Left lung (tissue), 14 donors: ENCODE results near the gene MRM3. TPM values are rescaled to one million over a fixed set of nuclear protein-coding genes. Genes with fewer than 3 reads are reported as not detected.
A peak's percentile ranks its signal among the peaks of the same experiment; 100 is the strongest.

Experiments
- ATAC-seq: fragments of 200-7000 bp; cut with Tn5 transposase; one replicate; pipeline ENCODE4 v1.9.1; 2020; ENCODE audit warnings: moderate library complexity
- DNase-seq, 4 donors: peaks; one replicate each; pipeline ENCODE4 v3.0.0-alpha.2; 2013 to 2020
- H3K27ac ChIP-seq, 2 donors: fragments of 200-600 bp; sonication (generic) in 1 of 2; one replicate each; pipeline versions ENCODE4 v1.5.0 to v1.8.0; 2020 to 2021
- H3K27me3 ChIP-seq, 2 donors: fragments of 200-600 bp; sonication (generic) in 1 of 2; one replicate each; pipeline versions ENCODE4 v1.5.0 to v1.8.0; 2020 to 2021
- H3K36me3 ChIP-seq, 2 donors: fragments of 200-600 bp; sonication (generic) in 1 of 2; one replicate each; pipeline versions ENCODE4 v1.5.0 to v1.8.0; 2020 to 2021
- H3K4me1 ChIP-seq, 2 donors: fragments of 200-600 bp; one replicate each; pipeline ENCODE4 v1.8.0; 2021
- H3K4me3 ChIP-seq, 2 donors: fragments of 200-600 bp; sonication (generic) in 1 of 2; one replicate each; pipeline versions ENCODE4 v1.5.0 to v1.8.0; 2020 to 2021; ENCODE audit warnings: mild to moderate bottlenecking in 1 of 2
- H3K9me3 ChIP-seq, 2 donors: fragments of 200-600 bp; sonication (generic) in 1 of 2; one replicate each; pipeline versions ENCODE4 v1.5.0 to v1.8.0; 2020 to 2021
- intact Hi-C, 2 donors: fragments of 100-400 bp; cut with DNase I; formaldehyde crosslinking; loops; one replicate each; pipeline versions ENCODE4 v1.11.2 to v1.14.2; 2022
- long read RNA-seq, 12 donors: library from polyadenylated mRNA in 2 of 12; unstranded in 2 of 12; transcript quantifications; one replicate each; pipeline ENCODE4 v2.0.0 and lab custom pipeline, GENCODE V29; 2019 to 2026
- polyA plus RNA-seq, 6 donors: library from polyadenylated mRNA; unstranded; fragments of 120-200 nt; gene quantifications; one replicate each; pipeline ENCODE4 v1.2.1, GENCODE V29; 2013; ENCODE audit not compliant: insufficient read length in 6 of 6
- total RNA-seq, 2 donors: library from RNA; stranded (reverse); fragmentation: NEBNext Ultra II Directional; extraction: Animal tissue kit (Norgen Biotek cat#: 25700); gene quantifications; one replicate each; pipeline ENCODE4 v1.2.1, GENCODE V29; 2021
- TF ChIP-seq, protein P1 (sequence below), 2 donors: fragments of 200-600 bp; sonication (generic) in 1 of 2; IDR thresholded peaks; one replicate each; pipeline versions ENCODE4 v1.5.0 to v1.8.0; 2021; ENCODE audit warnings: antibody characterized with exemption in 2 of 2
- donor health status: DM: no; HTN: yes; CAD: no.
- donor health status: DM: no; HTN: no; CAD: no.

Gene MRM3, protein sequence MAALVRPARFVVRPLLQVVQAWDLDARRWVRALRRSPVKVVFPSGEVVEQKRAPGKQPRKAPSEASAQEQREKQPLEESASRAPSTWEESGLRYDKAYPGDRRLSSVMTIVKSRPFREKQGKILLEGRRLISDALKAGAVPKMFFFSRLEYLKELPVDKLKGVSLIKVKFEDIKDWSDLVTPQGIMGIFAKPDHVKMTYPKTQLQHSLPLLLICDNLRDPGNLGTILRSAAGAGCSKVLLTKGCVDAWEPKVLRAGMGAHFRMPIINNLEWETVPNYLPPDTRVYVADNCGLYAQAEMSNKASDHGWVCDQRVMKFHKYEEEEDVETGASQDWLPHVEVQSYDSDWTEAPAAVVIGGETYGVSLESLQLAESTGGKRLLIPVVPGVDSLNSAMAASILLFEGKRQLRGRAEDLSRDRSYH
- total RNA-seq (10 to 100 TPM in 1 of 2 donors, 1 to 10 TPM in 1; 8.9 to 14.2 TPM), polyA plus RNA-seq (10 to 100 TPM; 15.3 to 16.5 (median 16.0) TPM)
- long read RNA-seq, donor 1, partial matches to known transcripts: 0 of 5 reads
- long read RNA-seq, donor 1, other reads (novel, unspliced or antisense): 0 of 5 reads
- long read RNA-seq, donor 2, transcript MRM3-201 (4 exons, 1,809 nt): major isoform, 5 of 8 reads
- long read RNA-seq, donor 2, partial matches to known transcripts: 0 of 8 reads
- long read RNA-seq, donor 2, other reads (novel, unspliced or antisense): 0 of 8 reads
- long read RNA-seq, donor 3, transcript MRM3-201 (4 exons, 1,809 nt): major isoform, 9 of 10 reads
- long read RNA-seq, donor 3, partial matches to known transcripts: 0 of 10 reads
- long read RNA-seq, donor 3, other reads (novel, unspliced or antisense): 0 of 10 reads
- long read RNA-seq, donor 4, transcript MRM3-201 (4 exons, 1,809 nt): major isoform, 11 of 15 reads
- long read RNA-seq, donor 4, partial matches to known transcripts: 0 of 15 reads
- long read RNA-seq, donor 4, other reads (novel, unspliced or antisense): 2 of 15 reads
- long read RNA-seq, donor 5, transcript MRM3-201 (4 exons, 1,809 nt): major isoform, 7 of 7 reads
- long read RNA-seq, donor 5, partial matches to known transcripts: 0 of 7 reads
- long read RNA-seq, donor 5, other reads (novel, unspliced or antisense): 0 of 7 reads
- long read RNA-seq, donor 6, transcript MRM3-201 (4 exons, 1,809 nt): major isoform, 7 of 8 reads
- long read RNA-seq, donor 6, partial matches to known transcripts: 0 of 8 reads
- long read RNA-seq, donor 6, other reads (novel, unspliced or antisense): 0 of 8 reads
- long read RNA-seq, donor 7, transcript MRM3-201 (4 exons, 1,809 nt): major isoform, 9 of 11 reads
- long read RNA-seq, donor 7, partial matches to known transcripts: 0 of 11 reads
- long read RNA-seq, donor 7, other reads (novel, unspliced or antisense): 0 of 11 reads
- long read RNA-seq, donor 8, partial matches to known transcripts: 0 of 6 reads
- long read RNA-seq, donor 8, other reads (novel, unspliced or antisense): 0 of 6 reads
- long read RNA-seq, donor 9: 0 reads
- long read RNA-seq, donor 10, transcript MRM3-201 (4 exons, 1,809 nt): major isoform, 17 of 19 reads
- long read RNA-seq, donor 10, partial matches to known transcripts: 0 of 19 reads
- long read RNA-seq, donor 10, other reads (novel, unspliced or antisense): 1 of 19 reads
- long read RNA-seq, donor 11: 0 reads
- long read RNA-seq, donor 12, transcript MRM3-201 (4 exons, 1,809 nt): major isoform, 9 of 10 reads
- long read RNA-seq, donor 12, partial matches to known transcripts: 0 of 10 reads
- long read RNA-seq, donor 12, other reads (novel, unspliced or antisense): 0 of 10 reads

GRCh38 chr17:781805-782731 is at the start of gene MRM3, which contains the start of gene GLOD4:
Gene MRM3 (plus strand): TSS chr17:782353. CDS start chr17:782379, 26 bp downstream.
Gene GLOD4 (minus strand): TSS chr17:782280. CDS start chr17:782255, 25 bp downstream.
- H3K27me3 ChIP-seq: no peaks in the 10 kb centered on the region
- H3K9me3 ChIP-seq: no peaks in the 10 kb centered on the region
- peak within 1 kb of the TSS; percentile 66 to 84 for H3K27ac ChIP-seq
- TF ChIP-seq, protein P1, sequence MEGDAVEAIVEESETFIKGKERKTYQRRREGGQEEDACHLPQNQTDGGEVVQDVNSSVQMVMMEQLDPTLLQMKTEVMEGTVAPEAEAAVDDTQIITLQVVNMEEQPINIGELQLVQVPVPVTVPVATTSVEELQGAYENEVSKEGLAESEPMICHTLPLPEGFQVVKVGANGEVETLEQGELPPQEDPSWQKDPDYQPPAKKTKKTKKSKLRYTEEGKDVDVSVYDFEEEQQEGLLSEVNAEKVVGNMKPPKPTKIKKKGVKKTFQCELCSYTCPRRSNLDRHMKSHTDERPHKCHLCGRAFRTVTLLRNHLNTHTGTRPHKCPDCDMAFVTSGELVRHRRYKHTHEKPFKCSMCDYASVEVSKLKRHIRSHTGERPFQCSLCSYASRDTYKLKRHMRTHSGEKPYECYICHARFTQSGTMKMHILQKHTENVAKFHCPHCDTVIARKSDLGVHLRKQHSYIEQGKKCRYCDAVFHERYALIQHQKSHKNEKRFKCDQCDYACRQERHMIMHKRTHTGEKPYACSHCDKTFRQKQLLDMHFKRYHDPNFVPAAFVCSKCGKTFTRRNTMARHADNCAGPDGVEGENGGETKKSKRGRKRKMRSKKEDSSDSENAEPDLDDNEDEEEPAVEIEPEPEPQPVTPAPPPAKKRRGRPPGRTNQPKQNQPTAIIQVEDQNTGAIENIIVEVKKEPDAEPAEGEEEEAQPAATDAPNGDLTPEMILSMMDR (IDR thresholded peaks at IDR 0.05): no peak
- H3K4me3 ChIP-seq: peak within 1 kb of the TSS; percentile 65 to 97
- peaks cover 8 to 35% of the 10 kb centered on the region in 2 donors for H3K4me1 ChIP-seq
- ATAC-seq: peak; percentile 97
- H3K36me3 ChIP-seq: peaks cover 0 to 37% of the 10 kb centered on the region in 2 donors
- peak; percentile 90 to 98 (median 94) for DNase-seq
- intact Hi-C loops: no loop called here

DNA sequence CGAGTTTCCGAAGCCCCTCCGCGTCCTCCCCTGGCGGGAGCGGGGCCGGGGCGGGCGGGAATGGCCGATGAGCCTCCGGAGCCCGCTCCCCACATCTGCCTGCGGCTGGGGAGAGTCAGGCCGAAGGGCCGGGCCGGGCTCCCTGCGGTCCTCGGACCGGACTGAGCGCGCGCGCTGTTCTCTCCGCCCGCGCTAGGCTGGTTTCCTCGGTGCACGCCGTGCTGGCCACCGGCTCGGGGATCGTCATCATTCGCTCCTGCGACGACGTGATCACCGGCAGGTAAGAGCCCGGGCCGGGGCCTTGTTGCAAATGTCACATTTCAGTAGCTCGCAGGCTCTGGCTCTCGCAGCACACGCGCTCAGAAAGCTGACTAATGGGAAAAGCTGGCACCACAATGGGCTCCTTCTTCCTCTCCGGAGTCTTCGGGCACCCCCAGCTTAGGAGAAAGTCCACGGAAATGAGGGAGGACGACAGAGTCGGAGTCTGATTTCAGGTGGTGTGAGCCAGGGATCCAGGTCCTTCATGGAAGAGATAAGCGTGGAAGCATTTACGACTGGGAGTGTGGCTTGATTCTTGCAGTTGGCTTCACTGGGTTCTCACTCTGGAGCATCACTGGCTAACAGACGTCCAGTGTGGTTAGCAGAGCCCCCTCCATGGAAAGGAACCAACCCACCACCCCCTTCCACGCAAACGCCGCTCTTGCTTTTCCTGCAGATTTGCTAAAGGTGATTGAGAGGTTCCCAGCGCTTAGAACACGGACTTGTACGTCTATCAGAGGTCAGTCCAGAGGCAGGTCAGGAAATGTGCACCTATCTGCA is 49.0 kb upstream of the MRM3 start:
- H3K27me3 ChIP-seq: peaks cover 0 to 24% of the 10 kb centered on the region in 2 donors
- DNase-seq: peak; percentile 30 to 86 (median 37)
- ATAC-seq: peak; percentile 55
- H3K36me3 ChIP-seq: peaks cover 0 to 4% of the 10 kb centered on the region in 2 donors
- peak overlapping the region; percentile 72 to 80 for H3K4me3 ChIP-seq
- no peaks in the 10 kb centered on the region for H3K9me3 ChIP-seq
- peak overlapping the region; percentile 71 to 75 for H3K27ac ChIP-seq
- TF ChIP-seq, protein P1 (IDR thresholded peaks at IDR 0.05): no peak
- intact Hi-C loops: no loop called here
- H3K4me1 ChIP-seq: peaks cover 0 to 21% of the 10 kb centered on the region in 2 donors

GRCh38 chr17:733743-734142 is 48.4 kb upstream of the MRM3 start:
- ATAC-seq: no peak
- Histone ChIP-seq H3K36me3 (peaks cover 0 to 10% of the 10 kb centered on the region in 2 donors), H3K4me3 (peak overlapping the region in 1 of 2 donors; percentile 72), H3K27ac (no peak overlapping the region), H3K9me3 (no peaks in the 10 kb centered on the region), H3K4me1 (peaks cover 0 to 21% of the 10 kb centered on the region in 2 donors), H3K27me3 (peaks cover 0 to 24% of the 10 kb centered on the region in 2 donors)
- intact Hi-C loops: no loop called here
- DNase-seq: no peak
- TF ChIP-seq, protein P1 (IDR thresholded peaks at IDR 0.05): no peak
